ENCODE data around the gene CAND2. TPM values are rescaled to one million over a fixed set of nuclear protein-coding genes. Genes with fewer than 3 reads are reported as not detected.
A peak's percentile ranks its signal among the peaks of the same experiment; 100 is the strongest.

CAND2 gene
- total RNA-seq (1 to 10 TPM; 1.2 to 1.6 TPM), total RNA-seq (0.98 to 2.9 reads per million in 2 donors)

DNA sequence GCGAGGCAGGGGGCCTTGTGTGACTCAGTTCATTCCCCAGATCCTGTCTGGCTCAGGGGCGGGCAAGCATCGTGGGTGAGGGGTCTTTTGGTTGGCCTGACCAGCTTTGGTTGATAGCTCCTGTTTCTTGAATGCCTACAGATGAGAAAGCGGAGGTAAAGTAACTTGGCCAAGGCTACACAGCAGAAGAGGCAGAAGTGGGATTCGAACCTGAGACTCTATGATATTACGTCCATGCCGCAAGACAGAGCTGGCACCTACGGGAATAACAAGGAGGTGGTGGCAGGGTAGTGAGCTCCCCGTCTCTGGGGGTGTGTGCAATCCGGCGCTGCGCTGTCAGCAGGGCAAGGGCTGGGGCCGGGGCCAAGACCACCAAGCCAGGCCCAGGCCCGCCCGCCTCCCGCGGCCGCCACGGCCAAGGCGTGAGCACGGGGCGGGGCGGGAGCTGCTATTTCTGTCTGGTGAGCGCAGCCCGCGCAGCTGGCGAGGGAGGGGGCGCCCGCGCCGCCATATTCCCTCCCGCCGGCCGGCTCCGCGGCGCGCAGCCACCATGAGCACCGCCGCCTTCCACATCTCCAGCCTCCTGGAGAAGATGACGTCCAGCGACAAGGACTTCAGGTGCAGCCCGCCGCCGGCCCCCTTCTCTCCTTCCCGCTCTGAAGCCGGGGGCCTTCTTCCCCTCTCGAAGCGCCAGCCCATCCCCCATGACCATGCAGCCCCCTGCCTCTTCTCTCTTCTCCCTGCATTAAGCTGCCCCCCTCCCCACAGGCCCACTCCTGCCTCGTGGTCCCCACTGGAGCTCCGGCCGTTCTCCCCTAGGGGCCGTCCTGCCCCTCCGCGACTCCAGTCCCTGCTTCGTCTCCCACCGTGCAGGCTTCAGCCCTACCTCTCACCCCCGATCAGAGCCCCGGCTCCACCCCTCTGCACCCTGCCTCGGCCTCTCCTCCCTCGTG, at the start of gene CAND2:
CAND2 (plus strand) TSS at position 510 of the 953 bp plus-strand sequence; CDS start at position 551, 41 bp downstream.
- H3K4me1 Mint-ChIP-seq = peaks cover 12% of the 10 kb centered on the region
- peak within 1 kb of the TSS; percentile 71 for H3K27ac Mint-ChIP-seq
- H3K27me3 Mint-ChIP-seq = peaks cover 4% of the 10 kb centered on the region
- peaks cover under 1% of the 10 kb centered on the region for H3K36me3 Mint-ChIP-seq (ENCODE audit: low read depth)
- ATAC-seq (peak; percentile 85), DNase-seq (peak in 2 of 3 donors; percentile 19 to 20)
- no peaks in the 10 kb centered on the region for H3K9me3 ChIP-seq (ENCODE audit: control insufficient read depth, low read length, poor library complexity, severe bottlenecking)
- H3K4me3 Mint-ChIP-seq = peak within 1 kb of the TSS; percentile 89

DNA sequence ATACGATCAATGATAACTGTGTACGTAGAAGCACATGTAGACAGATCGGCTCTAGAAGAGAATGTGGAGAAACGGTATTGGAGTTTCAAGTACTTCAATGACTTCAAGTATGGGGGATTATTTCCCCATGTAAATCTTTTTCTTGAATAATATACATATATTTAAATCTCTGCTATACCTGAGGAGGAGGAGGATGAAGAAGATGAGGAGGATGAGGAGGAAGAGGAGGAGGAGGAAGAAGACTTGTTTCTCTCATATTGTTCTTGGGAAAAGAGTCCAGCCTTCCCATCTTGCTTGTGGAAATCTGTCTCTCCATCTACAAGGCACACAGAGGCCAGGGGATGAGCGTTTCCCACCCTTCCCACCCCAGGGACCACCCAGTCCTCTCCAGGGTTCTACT, 48.0 kb upstream of the CAND2 start:
- Mint-ChIP-seq H3K36me3 (ENCODE audit: low read depth) (no peaks in the 10 kb centered on the region), H3K4me3 (no peak overlapping the region), H3K27ac (no peak overlapping the region), H3K27me3 (peaks cover 17% of the 10 kb centered on the region), H3K4me1 (peaks cover 4% of the 10 kb centered on the region)
- H3K9me3 ChIP-seq (ENCODE audit: control insufficient read depth, low read length, poor library complexity, severe bottlenecking) = no peaks in the 10 kb centered on the region
- no peak for DNase-seq
- ATAC-seq = no peak

DNA sequence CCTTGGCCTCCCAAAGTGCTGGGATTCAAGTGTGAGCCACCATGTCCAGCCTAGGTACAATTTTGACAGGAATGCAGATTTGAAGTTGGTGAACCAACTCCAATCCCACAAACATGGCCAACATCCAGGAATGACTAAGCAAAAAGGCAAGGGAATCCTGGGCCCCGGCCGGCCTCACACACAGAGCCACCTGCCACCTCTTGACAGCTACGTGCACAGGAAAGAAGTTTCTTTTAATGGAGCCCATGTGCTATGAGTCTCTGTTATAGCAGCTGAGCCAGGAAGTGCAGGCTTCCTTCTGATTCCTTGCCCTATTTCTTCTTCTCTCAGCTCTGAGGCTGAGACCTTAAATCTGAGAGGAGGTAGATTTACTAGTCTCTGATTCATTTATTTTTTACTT, 46.3 kb upstream of the CAND2 start:
- Mint-ChIP-seq H3K36me3 (ENCODE audit: low read depth) (no peaks in the 10 kb centered on the region), H3K27me3 (peaks cover 9% of the 10 kb centered on the region), H3K27ac (no peak overlapping the region), H3K4me1 (peaks cover 4% of the 10 kb centered on the region), H3K4me3 (no peak overlapping the region)
- ATAC-seq (no peak), DNase-seq (no peak)
- no peaks in the 10 kb centered on the region for H3K9me3 ChIP-seq (ENCODE audit: control insufficient read depth, low read length, poor library complexity, severe bottlenecking)

DNA sequence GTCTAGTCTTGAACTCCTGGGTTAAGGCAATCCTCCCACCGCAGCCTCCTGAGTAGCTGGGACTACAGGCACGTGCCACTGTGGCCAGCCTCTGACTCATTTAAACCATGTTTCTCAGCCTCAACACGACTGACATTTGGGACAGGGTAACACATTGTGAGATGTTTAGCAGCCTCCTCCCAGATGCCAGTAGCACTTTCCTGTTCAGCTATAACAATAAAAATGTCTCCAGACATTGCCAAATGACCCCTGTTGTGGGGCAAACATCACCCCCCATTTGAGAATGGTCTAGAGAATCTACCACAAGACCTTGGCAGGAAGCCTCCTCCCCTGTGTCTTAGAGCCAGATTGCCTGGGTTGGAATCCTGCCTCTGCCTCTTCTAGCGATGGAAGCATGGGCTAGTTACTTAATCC, 45.8 kb upstream of the CAND2 start:
- Mint-ChIP-seq H3K27me3 (peaks cover 11% of the 10 kb centered on the region), H3K4me1 (peaks cover 6% of the 10 kb centered on the region), H3K4me3 (no peak overlapping the region), H3K36me3 (ENCODE audit: low read depth) (peaks cover under 1% of the 10 kb centered on the region), H3K27ac (no peak overlapping the region)
- ATAC-seq = peak; percentile 60
- DNase-seq = no peak
- H3K9me3 ChIP-seq (ENCODE audit: control insufficient read depth, low read length, poor library complexity, severe bottlenecking) = no peaks in the 10 kb centered on the region

DNA sequence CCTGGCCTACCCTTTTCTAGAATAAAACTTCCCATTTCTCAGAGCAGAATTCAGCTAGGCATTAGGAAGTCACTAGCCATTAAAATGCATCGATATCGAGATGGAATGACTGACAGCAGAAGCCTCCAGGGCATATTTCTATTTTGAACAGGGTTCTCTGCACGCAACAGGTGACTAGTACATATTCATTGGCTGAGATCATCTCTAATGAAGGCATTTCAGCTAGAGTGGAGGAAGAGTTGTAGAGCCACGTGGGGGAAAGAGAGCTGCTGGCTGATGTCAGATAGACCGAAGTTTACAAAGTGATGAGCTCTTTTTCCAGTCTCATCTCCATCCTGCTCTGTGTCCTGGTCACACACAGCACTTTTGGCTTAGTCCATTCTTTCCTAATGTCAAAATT, 44.9 kb upstream of the CAND2 start:
- no peak for ATAC-seq
- no peak for DNase-seq
- Mint-ChIP-seq H3K4me1 (peaks cover 9% of the 10 kb centered on the region), H3K36me3 (ENCODE audit: low read depth) (peaks cover 3% of the 10 kb centered on the region), H3K27me3 (peaks cover 14% of the 10 kb centered on the region), H3K4me3 (no peak overlapping the region), H3K27ac (no peak overlapping the region)
- no peaks in the 10 kb centered on the region for H3K9me3 ChIP-seq (ENCODE audit: control insufficient read depth, low read length, poor library complexity, severe bottlenecking)

DNA sequence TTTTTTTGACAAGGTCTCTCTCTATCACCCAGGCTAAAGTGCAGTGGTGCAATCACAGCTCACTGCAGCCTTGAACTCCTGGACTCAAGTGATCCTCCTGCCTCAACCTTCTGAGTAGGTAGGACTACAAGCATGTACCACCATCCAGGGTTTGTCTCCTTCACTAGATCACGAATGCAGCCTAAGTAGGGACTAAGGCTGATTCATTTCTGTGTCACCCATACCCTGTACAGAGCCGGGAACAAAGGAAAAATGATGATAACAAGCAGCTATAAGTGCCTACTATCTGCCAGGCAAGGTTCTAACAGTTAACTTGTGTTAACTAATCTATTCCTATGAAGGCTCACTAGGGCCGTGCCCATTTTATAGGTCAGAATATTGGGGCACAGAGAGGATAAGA, 44.4 kb upstream of the CAND2 start:
- no peak for DNase-seq
- Mint-ChIP-seq H3K27me3 (peaks cover 15% of the 10 kb centered on the region), H3K36me3 (ENCODE audit: low read depth) (peaks cover 8% of the 10 kb centered on the region), H3K27ac (no peak overlapping the region), H3K4me1 (peaks cover 9% of the 10 kb centered on the region), H3K4me3 (no peak overlapping the region)
- ATAC-seq = no peak
- no peaks in the 10 kb centered on the region for H3K9me3 ChIP-seq (ENCODE audit: control insufficient read depth, low read length, poor library complexity, severe bottlenecking)

DNA sequence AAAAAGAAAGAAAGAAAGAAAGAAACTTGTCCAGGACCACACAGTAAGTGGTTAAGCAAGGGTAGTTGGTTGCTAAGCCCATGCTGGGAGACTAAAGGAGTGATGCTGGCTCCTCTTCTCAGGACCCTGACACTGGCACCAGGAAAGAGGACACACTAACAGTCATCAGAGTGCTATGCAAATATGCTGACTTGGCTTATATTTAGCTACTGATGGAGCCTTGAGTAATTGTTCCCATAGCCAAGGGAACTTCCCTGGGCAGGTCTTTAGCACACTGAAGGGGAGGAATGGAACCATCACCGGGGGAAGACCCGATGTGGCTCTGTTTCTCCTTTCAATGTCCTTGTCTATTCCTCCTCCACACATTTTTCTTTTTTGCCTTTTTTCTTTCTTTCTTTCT, 43.7 kb upstream of the CAND2 start:
- Mint-ChIP-seq H3K4me3 (no peak overlapping the region), H3K27ac (peak overlapping the region; percentile 57), H3K27me3 (peaks cover 15% of the 10 kb centered on the region), H3K36me3 (ENCODE audit: low read depth) (peaks cover 8% of the 10 kb centered on the region), H3K4me1 (peaks cover 9% of the 10 kb centered on the region)
- DNase-seq (no peak), ATAC-seq (no peak)
- H3K9me3 ChIP-seq (ENCODE audit: control insufficient read depth, low read length, poor library complexity, severe bottlenecking) = no peaks in the 10 kb centered on the region

DNA sequence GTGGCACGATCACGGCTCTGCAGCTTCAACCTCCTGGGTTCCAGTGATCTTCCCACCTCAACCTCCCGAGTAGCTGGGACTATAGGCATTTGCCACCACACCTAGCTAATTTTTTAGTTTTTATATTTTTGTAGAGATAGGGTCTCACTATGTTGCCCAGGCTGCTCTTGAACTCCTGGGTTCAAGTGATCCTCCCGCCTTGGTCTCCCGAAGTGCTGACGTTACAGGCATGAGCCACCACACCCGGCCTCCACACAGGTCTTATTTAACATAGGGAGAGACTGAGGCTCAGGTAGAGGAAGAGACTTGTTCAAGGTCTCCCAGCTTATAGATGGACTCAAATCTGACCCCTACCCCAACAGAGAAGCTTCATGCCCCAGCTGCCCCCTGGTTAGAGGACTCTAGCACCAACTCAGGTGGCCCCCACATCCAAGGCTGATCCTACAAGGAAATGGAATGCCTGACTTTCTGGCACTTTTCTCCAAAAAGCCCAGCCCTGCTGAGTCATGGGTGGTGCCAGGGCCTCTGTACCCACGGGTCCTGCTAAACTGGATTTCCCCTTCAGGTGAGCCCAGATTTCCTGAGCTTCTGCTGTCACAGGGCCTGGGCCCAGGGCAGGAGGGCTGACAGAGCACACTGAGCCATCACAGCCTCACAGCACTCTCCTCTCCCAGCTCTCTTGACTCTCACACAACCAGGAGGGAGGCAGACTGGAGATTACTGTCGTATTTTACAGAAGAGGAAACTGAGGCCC, 43.0 kb upstream of the CAND2 start:
- DNase-seq (no peak), ATAC-seq (no peak)
- peaks cover 15% of the 10 kb centered on the region for H3K27me3 Mint-ChIP-seq
- no peak overlapping the region for H3K4me3 Mint-ChIP-seq
- H3K4me1 Mint-ChIP-seq = peaks cover 11% of the 10 kb centered on the region
- peaks cover 8% of the 10 kb centered on the region for H3K36me3 Mint-ChIP-seq (ENCODE audit: low read depth)
- H3K27ac Mint-ChIP-seq = peak overlapping the region; percentile 57
- H3K9me3 ChIP-seq (ENCODE audit: control insufficient read depth, low read length, poor library complexity, severe bottlenecking) = no peaks in the 10 kb centered on the region

DNA sequence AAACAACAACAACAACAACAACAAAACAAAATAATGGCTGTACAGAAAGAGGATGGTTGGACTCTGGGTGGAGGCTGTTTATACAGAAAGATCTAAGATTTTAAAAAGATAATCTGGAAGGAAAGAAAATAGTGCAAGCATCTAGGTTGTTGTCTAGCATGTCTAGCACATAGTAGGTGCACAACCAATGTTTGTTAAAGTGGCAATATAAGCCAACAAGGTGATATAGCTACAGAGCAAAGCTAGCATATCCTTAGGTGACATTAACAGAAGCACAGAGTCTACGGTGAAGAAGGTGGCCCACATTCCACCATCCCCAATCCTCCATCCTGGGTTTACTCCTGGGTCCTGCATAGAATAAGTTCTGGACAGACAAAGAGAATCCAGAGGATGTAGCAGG, 42.2 kb upstream of the CAND2 start:
- Mint-ChIP-seq H3K27ac (peak overlapping the region; percentile 57), H3K4me1 (peaks cover 11% of the 10 kb centered on the region), H3K36me3 (ENCODE audit: low read depth) (peaks cover 8% of the 10 kb centered on the region), H3K27me3 (peaks cover 15% of the 10 kb centered on the region), H3K4me3 (no peak overlapping the region)
- DNase-seq (no peak), ATAC-seq (no peak)
- no peaks in the 10 kb centered on the region for H3K9me3 ChIP-seq (ENCODE audit: control insufficient read depth, low read length, poor library complexity, severe bottlenecking)

DNA sequence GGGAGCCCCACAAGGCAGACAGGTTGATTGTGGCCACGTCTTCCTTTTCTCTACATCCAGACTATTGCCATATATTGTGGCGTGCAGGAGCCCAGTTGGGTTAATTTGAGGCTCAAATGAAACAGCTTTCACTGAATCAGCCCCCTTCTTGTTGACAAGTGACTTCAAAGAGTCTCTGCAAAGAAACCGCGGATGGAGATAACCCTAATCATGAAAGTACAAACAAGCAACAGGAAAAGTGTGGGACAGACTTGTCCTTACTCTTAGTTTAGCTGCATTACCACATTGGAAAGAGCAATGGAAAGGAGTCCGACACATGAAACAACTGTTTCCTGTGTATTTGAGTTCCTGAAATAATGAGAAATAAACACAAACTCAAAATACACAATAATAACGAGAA, 40.7 kb upstream of the CAND2 start:
- Mint-ChIP-seq H3K4me3 (peak overlapping the region; percentile 26), H3K4me1 (peaks cover 13% of the 10 kb centered on the region), H3K27ac (no peak overlapping the region), H3K27me3 (peaks cover 29% of the 10 kb centered on the region), H3K36me3 (ENCODE audit: low read depth) (peaks cover 12% of the 10 kb centered on the region)
- no peak for DNase-seq
- no peaks in the 10 kb centered on the region for H3K9me3 ChIP-seq (ENCODE audit: control insufficient read depth, low read length, poor library complexity, severe bottlenecking)
- no peak for ATAC-seq

DNA sequence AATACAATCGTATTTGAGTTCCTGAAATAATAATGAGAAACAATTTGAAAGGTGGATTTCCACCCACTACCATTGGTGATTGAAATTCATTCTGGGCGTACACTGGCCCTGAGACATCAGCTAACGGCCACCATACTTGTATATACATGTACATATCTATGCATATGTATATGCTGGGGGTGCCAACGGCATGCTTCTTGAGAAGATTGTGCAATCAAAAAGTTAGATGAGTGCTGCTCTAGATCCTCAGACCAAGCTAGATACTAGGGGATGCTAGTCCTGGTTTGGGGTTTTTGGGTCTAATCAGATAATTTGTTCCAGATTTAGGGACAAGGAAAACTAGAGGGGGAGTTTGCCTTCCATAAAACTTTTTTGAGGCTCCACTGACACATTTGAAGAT, 40.3 kb upstream of the CAND2 start:
- H3K4me3 Mint-ChIP-seq = no peak overlapping the region

DNA sequence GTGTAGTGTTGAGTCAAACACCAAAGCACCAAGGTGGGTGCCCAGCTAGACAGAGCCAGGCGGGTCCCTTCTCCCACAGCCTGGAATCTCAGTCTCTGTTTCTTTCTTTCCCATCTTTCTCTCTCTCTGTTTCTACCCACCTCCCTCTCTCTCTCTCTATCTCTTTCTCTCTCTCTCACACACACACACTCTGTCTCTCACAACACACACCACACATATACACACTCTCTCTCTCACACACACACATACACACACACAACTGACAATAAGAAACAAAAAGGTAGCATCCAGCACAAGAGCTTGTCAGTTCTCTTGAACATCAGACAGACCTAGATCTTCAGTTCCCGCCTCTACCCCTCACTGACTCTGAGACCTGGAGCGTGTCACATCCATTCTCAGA, 39.8 kb upstream of the CAND2 start:
- Mint-ChIP-seq H3K36me3 (ENCODE audit: low read depth) (peaks cover 12% of the 10 kb centered on the region), H3K27me3 (peaks cover 36% of the 10 kb centered on the region), H3K4me3 (no peak overlapping the region), H3K4me1 (peaks cover 11% of the 10 kb centered on the region), H3K27ac (no peak overlapping the region)
- no peaks in the 10 kb centered on the region for H3K9me3 ChIP-seq (ENCODE audit: control insufficient read depth, low read length, poor library complexity, severe bottlenecking)
- ATAC-seq (no peak), DNase-seq (no peak)

More for the DNA sequence above, 40.3 kb upstream of the CAND2 start:
- H3K36me3 Mint-ChIP-seq (ENCODE audit: low read depth) = peaks cover 12% of the 10 kb centered on the region
- no peak overlapping the region for H3K27ac Mint-ChIP-seq
- H3K27me3 Mint-ChIP-seq = peaks cover 33% of the 10 kb centered on the region
- peaks cover 11% of the 10 kb centered on the region for H3K4me1 Mint-ChIP-seq
- ATAC-seq (no peak), DNase-seq (no peak)
- H3K9me3 ChIP-seq (ENCODE audit: control insufficient read depth, low read length, poor library complexity, severe bottlenecking) = no peaks in the 10 kb centered on the region

DNA sequence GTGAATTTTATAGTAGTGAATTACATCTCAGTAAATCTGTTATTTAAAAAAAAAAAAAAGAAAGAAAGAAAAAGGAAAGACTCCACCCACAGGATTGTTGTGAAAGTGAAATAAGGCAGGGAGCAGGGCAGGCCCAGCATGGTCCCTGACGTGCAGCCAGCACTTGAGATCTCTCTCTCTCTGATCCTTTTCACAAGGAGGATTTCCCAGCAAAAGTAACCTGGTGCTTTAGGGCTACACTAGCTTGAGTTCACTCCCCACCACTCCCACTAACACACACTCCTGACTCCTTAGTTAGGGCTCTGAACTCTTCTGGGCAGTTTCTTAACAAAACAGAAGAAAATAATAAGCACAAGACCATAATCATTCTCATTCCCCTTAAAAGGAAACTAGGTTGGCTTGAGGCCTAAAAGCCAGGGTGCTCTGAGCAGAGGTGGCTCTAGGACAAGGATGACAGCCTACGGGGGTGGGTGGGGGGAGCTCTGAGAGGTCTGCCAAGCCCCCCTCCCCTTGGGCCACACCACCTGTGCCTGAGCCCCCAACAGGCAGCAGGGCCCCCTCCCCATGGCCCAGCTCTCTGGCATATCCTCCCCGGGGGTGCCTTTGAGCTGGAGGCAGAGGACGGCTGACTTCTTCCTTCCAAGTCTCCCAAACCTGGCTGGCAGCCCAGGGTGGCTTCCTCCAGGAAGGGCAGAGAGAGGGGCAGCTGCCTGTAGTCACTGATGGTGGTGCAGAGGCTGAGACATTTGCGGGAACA, 38.3 kb upstream of the CAND2 start:
- no peak for ATAC-seq
- H3K9me3 ChIP-seq (ENCODE audit: control insufficient read depth, low read length, poor library complexity, severe bottlenecking) = no peaks in the 10 kb centered on the region
- H3K4me3 Mint-ChIP-seq = no peak overlapping the region
- DNase-seq = no peak
- H3K4me1 Mint-ChIP-seq = peaks cover 11% of the 10 kb centered on the region
- peaks cover 36% of the 10 kb centered on the region for H3K27me3 Mint-ChIP-seq
- no peak overlapping the region for H3K27ac Mint-ChIP-seq
- H3K36me3 Mint-ChIP-seq (ENCODE audit: low read depth) = peaks cover 12% of the 10 kb centered on the region
